ENCODE measurements around the gene CRAT. TPM values are rescaled to one million over a fixed set of nuclear protein-coding genes. Genes with fewer than 3 reads are reported as not detected.

Gene CRAT
- total and polyA plus RNA-seq, 2 donors from 2014 or later, result 32.3 to 76.8 TPM

DNA sequence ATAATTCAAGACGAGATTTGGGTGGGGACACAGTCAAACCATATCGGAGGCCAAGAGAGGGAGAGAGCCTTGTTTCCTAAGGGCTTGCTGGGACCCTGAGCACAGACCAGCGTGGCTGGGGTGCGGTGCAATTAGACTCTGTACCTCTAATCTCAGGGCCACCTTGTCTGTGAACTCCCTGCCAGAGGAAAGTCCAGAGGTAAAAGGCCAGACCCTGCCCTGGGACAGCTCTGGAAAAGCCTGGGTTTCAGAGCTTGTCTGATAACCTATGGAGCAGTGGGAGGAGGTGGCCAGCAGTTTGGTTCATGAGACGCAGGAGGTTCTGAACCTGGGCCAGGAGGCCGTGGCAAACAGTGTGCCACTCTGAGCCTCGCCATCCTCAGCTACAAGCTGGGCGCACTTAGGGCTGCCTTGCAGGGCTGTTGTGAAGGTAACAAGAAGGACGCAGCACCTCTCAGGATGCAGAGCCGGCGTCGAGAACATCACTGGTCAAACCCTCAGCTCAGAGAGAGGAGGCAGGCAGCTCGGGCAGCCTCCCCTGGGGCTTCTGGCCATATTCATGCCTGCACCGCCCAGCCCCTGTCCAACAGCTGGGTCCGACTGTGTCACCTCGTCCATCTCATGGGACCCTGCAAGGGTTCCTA lies 34.5 kb downstream of the CRAT start:
- FAIRE-seq (no peak), DNase-seq (no peak)

DNA sequence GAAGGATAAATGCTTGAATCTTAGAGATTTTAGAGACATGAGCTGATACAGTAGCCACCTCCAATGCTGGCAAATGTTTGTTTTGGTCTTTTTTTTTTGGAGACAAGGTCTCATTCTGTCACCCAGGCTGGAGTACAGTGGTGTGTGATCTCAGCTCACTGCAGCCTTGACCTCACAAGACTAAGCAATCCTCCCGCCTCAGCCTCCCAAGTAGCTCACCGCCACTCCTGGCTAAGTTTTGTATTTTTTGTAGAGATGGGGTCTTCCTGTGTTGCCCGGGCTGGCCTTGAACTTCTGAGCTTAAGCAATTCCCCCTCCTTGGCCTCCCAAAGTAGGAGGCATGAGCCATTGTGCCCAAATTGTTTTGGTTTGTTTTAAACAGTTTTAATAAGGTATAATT lies 36.5 kb downstream of the CRAT start:
- TF ChIP-seq, protein P1, sequence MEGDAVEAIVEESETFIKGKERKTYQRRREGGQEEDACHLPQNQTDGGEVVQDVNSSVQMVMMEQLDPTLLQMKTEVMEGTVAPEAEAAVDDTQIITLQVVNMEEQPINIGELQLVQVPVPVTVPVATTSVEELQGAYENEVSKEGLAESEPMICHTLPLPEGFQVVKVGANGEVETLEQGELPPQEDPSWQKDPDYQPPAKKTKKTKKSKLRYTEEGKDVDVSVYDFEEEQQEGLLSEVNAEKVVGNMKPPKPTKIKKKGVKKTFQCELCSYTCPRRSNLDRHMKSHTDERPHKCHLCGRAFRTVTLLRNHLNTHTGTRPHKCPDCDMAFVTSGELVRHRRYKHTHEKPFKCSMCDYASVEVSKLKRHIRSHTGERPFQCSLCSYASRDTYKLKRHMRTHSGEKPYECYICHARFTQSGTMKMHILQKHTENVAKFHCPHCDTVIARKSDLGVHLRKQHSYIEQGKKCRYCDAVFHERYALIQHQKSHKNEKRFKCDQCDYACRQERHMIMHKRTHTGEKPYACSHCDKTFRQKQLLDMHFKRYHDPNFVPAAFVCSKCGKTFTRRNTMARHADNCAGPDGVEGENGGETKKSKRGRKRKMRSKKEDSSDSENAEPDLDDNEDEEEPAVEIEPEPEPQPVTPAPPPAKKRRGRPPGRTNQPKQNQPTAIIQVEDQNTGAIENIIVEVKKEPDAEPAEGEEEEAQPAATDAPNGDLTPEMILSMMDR (IDR thresholded peaks at IDR 0.05; ENCODE audit: borderline replicate concordance, extremely low read depth, insufficient read depth), result no peak
- Histone ChIP-seq H3K4me1 (ENCODE audit: control insufficient read depth in 2 of 3, insufficient read depth in 2 of 3, low read depth in 1 of 3, low read length in 3 of 3) (peaks cover 0 to 2% (median 0%) of the 10 kb centered on the region in 3 donors), H3K27me3 (ENCODE audit: control insufficient read depth, insufficient read depth, low read length) (no peaks in the 10 kb centered on the region), H3K27ac (ENCODE audit: low read depth in 2 of 2, low read length in 2 of 2) (no peak overlapping the region), H3K9me3 (ENCODE audit: control insufficient read depth in 2 of 3, insufficient read depth in 1 of 3, low read length in 3 of 3) (no peaks in the 10 kb centered on the region), H3K9ac (ENCODE audit: low read length in 3 of 3) (no peak overlapping the region), H3K4me3 (ENCODE audit: low read length in 3 of 3) (no peak overlapping the region), H3K36me3 (ENCODE audit: control insufficient read depth in 2 of 3, insufficient read depth in 3 of 3, low read length in 3 of 3) (no peaks in the 10 kb centered on the region)
- intact Hi-C loops (cut with DNase I), result no loop called here
- DNase-seq, result no peak
- no peak for FAIRE-seq

More for the DNA sequence above, 34.5 kb downstream of the CRAT start:
- peaks cover 0 to 5% (median 2%) of the 10 kb centered on the region in 3 donors for H3K4me1 ChIP-seq (ENCODE audit: control insufficient read depth in 2 of 3, insufficient read depth in 2 of 3, low read depth in 1 of 3, low read length in 3 of 3)
- H3K4me3 ChIP-seq (ENCODE audit: low read length in 3 of 3), result no peak overlapping the region
- TF ChIP-seq, protein P1 (IDR thresholded peaks at IDR 0.05; ENCODE audit: borderline replicate concordance, extremely low read depth, insufficient read depth), result no peak
- no peak overlapping the region for H3K27ac ChIP-seq (ENCODE audit: low read depth in 2 of 2, low read length in 2 of 2)
- intact Hi-C loops (cut with DNase I), result no loop called here
- H3K9ac ChIP-seq (ENCODE audit: low read length in 3 of 3), result no peak overlapping the region
- H3K27me3 ChIP-seq (ENCODE audit: control insufficient read depth, insufficient read depth, low read length), result no peaks in the 10 kb centered on the region
- H3K36me3 ChIP-seq (ENCODE audit: control insufficient read depth in 2 of 3, insufficient read depth in 3 of 3, low read length in 3 of 3), result no peaks in the 10 kb centered on the region
- H3K9me3 ChIP-seq (ENCODE audit: control insufficient read depth in 2 of 3, insufficient read depth in 1 of 3, low read length in 3 of 3), result no peaks in the 10 kb centered on the region

DNA sequence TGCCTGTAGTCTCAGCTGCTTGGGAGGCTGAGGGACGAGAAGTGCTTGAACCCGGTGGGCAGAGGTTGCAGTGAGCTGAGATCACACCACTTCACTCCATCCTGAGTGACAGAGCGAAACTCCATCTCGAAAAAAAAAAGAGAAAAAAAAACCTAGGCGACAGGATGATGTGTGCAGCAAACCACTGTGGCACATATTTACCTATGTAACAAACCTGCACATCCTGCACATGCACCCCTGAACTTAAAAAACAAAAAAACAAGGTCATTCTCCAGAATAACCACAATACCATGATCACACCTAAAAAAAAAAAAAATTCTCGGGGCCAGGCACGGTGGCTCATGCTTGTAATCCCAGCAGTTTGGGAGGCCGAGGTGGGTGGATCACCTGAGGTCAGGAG lies 37.2 kb downstream of the CRAT start:
- H3K9ac ChIP-seq (ENCODE audit: low read length in 3 of 3), result no peak overlapping the region
- TF ChIP-seq, protein P1 (IDR thresholded peaks at IDR 0.05; ENCODE audit: borderline replicate concordance, extremely low read depth, insufficient read depth), result no peak
- no peaks in the 10 kb centered on the region for H3K9me3 ChIP-seq (ENCODE audit: control insufficient read depth in 2 of 3, insufficient read depth in 1 of 3, low read length in 3 of 3)
- no peak overlapping the region for H3K27ac ChIP-seq (ENCODE audit: low read depth in 2 of 2, low read length in 2 of 2)
- H3K36me3 ChIP-seq (ENCODE audit: control insufficient read depth in 2 of 3, insufficient read depth in 3 of 3, low read length in 3 of 3), result peaks cover 0 to 5% (median 0%) of the 10 kb centered on the region in 3 donors
- no peak for DNase-seq
- intact Hi-C loops (cut with DNase I), result no loop called here
- FAIRE-seq, result no peak
- H3K4me3 ChIP-seq (ENCODE audit: low read length in 3 of 3), result no peak overlapping the region
- H3K27me3 ChIP-seq (ENCODE audit: control insufficient read depth, insufficient read depth, low read length), result no peaks in the 10 kb centered on the region
- peaks cover 0 to 2% (median 0%) of the 10 kb centered on the region in 3 donors for H3K4me1 ChIP-seq (ENCODE audit: control insufficient read depth in 2 of 3, insufficient read depth in 2 of 3, low read depth in 1 of 3, low read length in 3 of 3)

All from kidney (tissue), 14 donors.